ENCODE measurements around the gene KDR. TPM values are rescaled to one million over a fixed set of nuclear protein-coding genes. Genes with fewer than 3 reads are reported as not detected.

The KDR gene
- total RNA-seq, 6 donors from 2014 or later: 22.0 to 53.1 (median 35.7) TPM

- Histone ChIP-seq H3K4me3 (no peak overlapping the region), H3K9me3 (no peaks in the 10 kb centered on the region), H3K36me3 (peaks cover 0 to 62% (median 2%) of the 10 kb centered on the region in 4 donors), H3K27me3 (no peaks in the 10 kb centered on the region), H3K4me1 (no peaks in the 10 kb centered on the region), H3K27ac (peak overlapping the region in 1 of 4 donors; percentile 33)
- ATAC-seq (ENCODE audit: low FRiP score in 2 of 2) (no peak), DNase-seq (no peak)
- WGBS, 2 donors: 56 to 60% methylated on average over 3 of the region's 3 CpGs
- TF ChIP-seq POLR2AphosphoS5 (IDR thresholded peaks at IDR 0.05) (no peak), CTCF (IDR thresholded peaks at IDR 0.05) (no peak), EP300 (IDR thresholded peaks at IDR 0.05) (no peak), POLR2A (IDR thresholded peaks at IDR 0.05) (no peak)
Observed at GRCh38 chr4:55107054-55107453, 18.3 kb downstream of the KDR start.

- 53 to 81% methylated on average over 3 of the region's 3 CpGs for WGBS, 2 donors
- TF ChIP-seq EP300 (IDR thresholded peaks at IDR 0.05): no peak
- TF ChIP-seq POLR2AphosphoS5 (IDR thresholded peaks at IDR 0.05): no peak
- TF ChIP-seq POLR2A (IDR thresholded peaks at IDR 0.05): no peak
- TF ChIP-seq CTCF (IDR thresholded peaks at IDR 0.05): no peak
- ATAC-seq (ENCODE audit: low FRiP score in 2 of 2): no peak
Observed at GRCh38 chr4:55103224-55103623, 22.2 kb downstream of the KDR start.

GRCh38 chr4:55099816-55100215, 25.6 kb downstream of the KDR start:
- Histone ChIP-seq H3K4me3 (no peak overlapping the region), H3K4me1 (no peaks in the 10 kb centered on the region), H3K36me3 (peaks cover 0 to 80% (median 4%) of the 10 kb centered on the region in 4 donors), H3K27me3 (no peaks in the 10 kb centered on the region), H3K9me3 (no peaks in the 10 kb centered on the region), H3K27ac (no peak overlapping the region)
- TF ChIP-seq POLR2A (IDR thresholded peaks at IDR 0.05): no peak
- no peak for TF ChIP-seq CTCF (IDR thresholded peaks at IDR 0.05)
- TF ChIP-seq EP300 (IDR thresholded peaks at IDR 0.05): no peak
- no peak for TF ChIP-seq POLR2AphosphoS5 (IDR thresholded peaks at IDR 0.05)
- no peak for DNase-seq
- no peak for ATAC-seq (ENCODE audit: low FRiP score in 2 of 2)
- 94 to 95% methylated on average over 4 of the region's 4 CpGs for WGBS, 2 donors

More at GRCh38 chr4:55103224-55103623, 22.2 kb downstream of the KDR start:
- Histone ChIP-seq H3K4me1 (no peaks in the 10 kb centered on the region), H3K9me3 (no peaks in the 10 kb centered on the region), H3K4me3 (no peak overlapping the region), H3K27ac (no peak overlapping the region), H3K36me3 (peaks cover 0 to 74% (median 4%) of the 10 kb centered on the region in 4 donors), H3K27me3 (no peaks in the 10 kb centered on the region)
- DNase-seq: no peak

- ATAC-seq (ENCODE audit: low FRiP score in 2 of 2) (no peak), DNase-seq (no peak)
- 92% methylated on average over 10 of the region's 10 CpGs for WGBS, 2 donors
- no peaks in the 10 kb centered on the region for H3K9me3 ChIP-seq
- peaks cover 0 to 6% (median 1%) of the 10 kb centered on the region in 4 donors for H3K4me1 ChIP-seq
- no peak overlapping the region for H3K4me3 ChIP-seq
- H3K27me3 ChIP-seq: no peaks in the 10 kb centered on the region
- TF ChIP-seq EP300 (IDR thresholded peaks at IDR 0.05): no peak
- TF ChIP-seq POLR2AphosphoS5 (IDR thresholded peaks at IDR 0.05): no peak
- no peak for TF ChIP-seq POLR2A (IDR thresholded peaks at IDR 0.05)
- no peak for TF ChIP-seq CTCF (IDR thresholded peaks at IDR 0.05)
- peaks cover 0 to 78% (median 1%) of the 10 kb centered on the region in 4 donors for H3K36me3 ChIP-seq
- H3K27ac ChIP-seq: no peak overlapping the region
Observed at GRCh38 chr4:55098456-55099204, 26.8 kb downstream of the KDR start.

GRCh38 chr4:55096619-55097018, 28.8 kb downstream of the KDR start:
- Histone ChIP-seq H3K27me3 (no peaks in the 10 kb centered on the region), H3K36me3 (peaks cover 0 to 65% (median 1%) of the 10 kb centered on the region in 4 donors), H3K4me1 (peaks cover 6 to 26% (median 10%) of the 10 kb centered on the region in 4 donors), H3K27ac (no peak overlapping the region), H3K9me3 (no peaks in the 10 kb centered on the region), H3K4me3 (no peak overlapping the region)
- ATAC-seq (ENCODE audit: low FRiP score in 2 of 2) (no peak), DNase-seq (no peak)
- 88 to 93% methylated on average over 4 of the region's 4 CpGs for WGBS, 2 donors
- TF ChIP-seq POLR2A (IDR thresholded peaks at IDR 0.05) (no peak), EP300 (IDR thresholded peaks at IDR 0.05) (no peak), CTCF (IDR thresholded peaks at IDR 0.05) (no peak)
